ENCODE measurements around the gene HESX1. TPM values are rescaled to one million over a fixed set of nuclear protein-coding genes. Genes with fewer than 3 reads are reported as not detected.

HESX1 gene
- total and polyA plus RNA-seq, 2 of the 8 experiments (the other 6 are each of a cell fraction or from before 2014, with no cell fraction given) = 7.1 to 12.0 TPM

GRCh38 chr3:57227204-57227929 is 27.6 kb upstream of the HESX1 start, which contains the start of gene APPL1 (continued):
- TF ChIP-seq TAF1 (IDR thresholded peaks at IDR 0.05; ENCODE audit: low read depth, low read length) (peak; percentile 68), SIN3A (conservative IDR thresholded peaks at IDR 0.05 in 1 of 2, IDR thresholded peaks at IDR 0.05 in 1 of 2; ENCODE audit: low read depth in 1 of 2, low read length in 2 of 2) (0 out of 4 replicates have a peak, but pooled peaks of 1 of the 2 experiments have one; percentile 22), NANOG (IDR thresholded peaks at IDR 0.05; ENCODE audit: insufficient read depth, low read depth, low read length, poor library complexity, severe bottlenecking) (no peak), RAD21 (IDR thresholded peaks at IDR 0.05 in 1 of 2, conservative IDR thresholded peaks at IDR 0.05 in 1 of 2; ENCODE audit: low read depth in 2 of 2, low read length in 2 of 2) (no peak; a peak in 1 of 4 replicates), NRF1 (IDR thresholded peaks at IDR 0.05; ENCODE audit: low read depth, low read length) (no peak), SP1 (IDR thresholded peaks at IDR 0.05; ENCODE audit: low read depth, low read length) (peak; percentile 83), BCL11A (IDR thresholded peaks at IDR 0.05; ENCODE audit: low read depth in 2 of 2, low read length in 2 of 2) (no peak), BACH1 (IDR thresholded peaks at IDR 0.05; ENCODE audit: low read length) (peak; percentile 47; the same call in 1 of the 2 replicates), SP2 (IDR thresholded peaks at IDR 0.05; ENCODE audit: low read length) (peak; percentile 49), CHD2 (IDR thresholded peaks at IDR 0.05; ENCODE audit: low read length) (peak; percentile 86), BRCA1 (IDR thresholded peaks at IDR 0.05; ENCODE audit: low read depth, low read length) (peak; percentile 52; the same call in 1 of the 2 replicates), TAF7 (optimal IDR thresholded peaks at IDR 0.05; ENCODE audit: borderline replicate concordance, low read depth, low read length) (no peak), SP4 (IDR thresholded peaks at IDR 0.05; ENCODE audit: low read length) (peak; percentile 62; the same call in 1 of the 2 replicates), CBX8 (IDR thresholded peaks at IDR 0.05; ENCODE audit: borderline replicate concordance, low read depth, low read length) (no peak), SAP30 (IDR thresholded peaks at IDR 0.05; ENCODE audit: insufficient read depth, insufficient replicate concordance, low read length) (no peak), RXRA (IDR thresholded peaks at IDR 0.05; ENCODE audit: insufficient read depth, low read depth, low read length) (no peak), POLR2AphosphoS5 (IDR thresholded peaks at IDR 0.05; ENCODE audit: low read depth, low read length) (peak; percentile 61; the same call in 1 of the 2 replicates)
- TF ChIP-seq, protein P1, sequence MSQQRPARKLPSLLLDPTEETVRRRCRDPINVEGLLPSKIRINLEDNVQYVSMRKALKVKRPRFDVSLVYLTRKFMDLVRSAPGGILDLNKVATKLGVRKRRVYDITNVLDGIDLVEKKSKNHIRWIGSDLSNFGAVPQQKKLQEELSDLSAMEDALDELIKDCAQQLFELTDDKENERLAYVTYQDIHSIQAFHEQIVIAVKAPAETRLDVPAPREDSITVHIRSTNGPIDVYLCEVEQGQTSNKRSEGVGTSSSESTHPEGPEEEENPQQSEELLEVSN (IDR thresholded peaks at IDR 0.05) = peak; percentile 88

Measured in H1 (cell line).